GM21515 (cell line): ENCODE results near the gene SMCO1.
"Not testable (repeated sequence)": the region's sequence is repeated elsewhere in the genome, so short reads cannot be mapped to it uniquely, and the experiment has no call there.

Source experiments
- ATAC-seq: cut with Tn5 transposase; IDR thresholded peaks from one replicate; pipeline ENCODE4 v1.9.1; 2021; ENCODE audit not compliant: unreplicated experiment

The SMCO1 gene

GRCh38 chr3:196496183-196496582 lies 19.0 kb downstream of the SMCO1 start:
- no peak for ATAC-seq

- ATAC-seq = no peak
Observed at GRCh38 chr3:196493292-196493691, 21.9 kb downstream of the SMCO1 start.

GRCh38 chr3:196492080-196492479 lies 23.1 kb downstream of the SMCO1 start:
- no peak for ATAC-seq

- no peak for ATAC-seq
Observed at GRCh38 chr3:196489747-196490146, 25.4 kb downstream of the SMCO1 start.

GRCh38 chr3:196486263-196486662 lies 28.9 kb downstream of the SMCO1 start:
- no peak for ATAC-seq

GRCh38 chr3:196477678-196478077 lies 37.5 kb downstream of the SMCO1 start:
- no peak for ATAC-seq

- ATAC-seq = no peak
Observed at GRCh38 chr3:196472286-196472685, 42.9 kb downstream of the SMCO1 start.

- ATAC-seq = no peak
Observed at GRCh38 chr3:196471551-196471950, 43.6 kb downstream of the SMCO1 start.

GRCh38 chr3:196470182-196470581 lies 45.0 kb downstream of the SMCO1 start:
- not testable (repeated sequence) for ATAC-seq

- no peak for ATAC-seq
Observed at GRCh38 chr3:196463804-196464203, 51.3 kb downstream of the SMCO1 start.

GRCh38 chr3:196463478-196463756 lies 51.7 kb downstream of the SMCO1 start:
- ATAC-seq = no peak

- not testable (repeated sequence) for ATAC-seq
Observed at GRCh38 chr3:196462680-196463477, 52.3 kb downstream of the SMCO1 start.

- ATAC-seq = no peak
Observed at GRCh38 chr3:196458063-196458462, 57.1 kb downstream of the SMCO1 start.

- not testable (repeated sequence) for ATAC-seq
Observed at GRCh38 chr3:196457470-196457869, 57.7 kb downstream of the SMCO1 start.
